Thyroid gland (tissue), 4 donors: ENCODE measurements around the gene PIK3R5. TPM values are rescaled to one million over a fixed set of nuclear protein-coding genes. Genes with fewer than 3 reads are reported as not detected.

Source experiments
- DNase-seq, 2 donors: peaks; one replicate each; pipeline ENCODE4 v3.0.0-alpha.2; 2019
- H3K27ac ChIP-seq, 3 donors: fragments of 200-600 bp; sonication (generic); 1 replicate in 2 of 3; 2 replicates in 1 of 3; pipeline ENCODE4 v1.5.1; 2016 to 2019; ENCODE audit warnings: mild to moderate bottlenecking in 1 of 3, moderate library complexity in 1 of 3
- H3K27me3 ChIP-seq: fragments of 200-600 bp; sonication (generic); one replicate; pipeline ENCODE4 v1.5.1; 2019
- H3K36me3 ChIP-seq, 2 donors: fragments of 200-600 bp; sonication (generic); one replicate each; pipeline ENCODE4 v1.5.1; 2016 to 2019
- H3K4me1 ChIP-seq, 2 donors: fragments of 200-600 bp; sonication (generic); one replicate each; pipeline ENCODE4 v1.5.1; 2017 to 2019
- H3K4me3 ChIP-seq, 3 donors: fragments of 200-600 bp; sonication (generic); replicated peaks in 1 of 3; 1 replicate in 2 of 3; 2 replicates in 1 of 3; pipeline ENCODE4 v1.5.1; 2016; ENCODE audit warnings: mild to moderate bottlenecking in 1 of 3
- H3K9me3 ChIP-seq: fragments of 200-600 bp; sonication (generic); one replicate; pipeline ENCODE4 v1.5.1; 2017
- CTCF ChIP-seq, 6 experiments: fragments of 200-600 bp in 3 of 6; fragments of 450-650 bp in 3 of 6; sonication (generic) in 3 of 6; IDR thresholded peaks; one replicate each; pipeline ENCODE4 v1.5.1; 2016 to 2019; ENCODE audit warnings: antibody characterized with exemption in 6 of 6, mild to moderate bottlenecking in 2 of 6, inconsistent platforms in 1 of 6, moderate library complexity in 1 of 6
- POLR2A ChIP-seq, 2 donors: fragments of 450-650 bp; IDR thresholded peaks; one replicate each; pipeline ENCODE4 v1.6.1; 2017; ENCODE audit warnings: antibody characterized with exemption in 2 of 2, mild to moderate bottlenecking in 2 of 2, moderate library complexity in 1 of 2
- WGBS, 2 donors: methylation state at CpG; one replicate each; pipeline ENCODE4 v1.1.5; 2017; 5-methylcytosine and 5-hydroxymethylcytosine counted together
- intact Hi-C: fragments of 100-400 bp; cut with DNase I; formaldehyde crosslinking; loops from one replicate; pipeline ENCODE4 v1.15.1; 2023
- total RNA-seq, 4 donors: library from RNA; depleted of rRNA; stranded (reverse); fragments of >200 nt; gene quantifications; one replicate each; pipeline ENCODE4 v1.2.3, GENCODE V29; 2016

Gene PIK3R5
- total RNA-seq, 4 donors from 2014 or later, result 2.3 to 10.6 (median 5.1) TPM

GRCh38 chr17:8843344-8843743 is 122.2 kb downstream of the PIK3R5 start:
- H3K4me3 ChIP-seq, result no peak overlapping the region
- no peak overlapping the region for H3K27ac ChIP-seq
- peaks cover 5 to 16% of the 10 kb centered on the region in 2 donors for H3K4me1 ChIP-seq
- DNase-seq, result no peak
- intact Hi-C loops, result no loop called here
- 6 to 14% methylated on average over 2 of the region's 2 CpGs for WGBS, 2 donors
- TF ChIP-seq POLR2A (IDR thresholded peaks at IDR 0.05) (no peak), CTCF (IDR thresholded peaks at IDR 0.05) (no peak)
- H3K9me3 ChIP-seq, result no peaks in the 10 kb centered on the region
- H3K36me3 ChIP-seq, result no peaks in the 10 kb centered on the region
- H3K27me3 ChIP-seq, result no peaks in the 10 kb centered on the region

GRCh38 chr17:8841844-8842243 is 123.7 kb downstream of the PIK3R5 start:
- Histone ChIP-seq H3K27me3 (no peaks in the 10 kb centered on the region), H3K4me3 (no peak overlapping the region), H3K27ac (no peak overlapping the region), H3K4me1 (peaks cover 9 to 23% of the 10 kb centered on the region in 2 donors), H3K9me3 (no peaks in the 10 kb centered on the region), H3K36me3 (no peaks in the 10 kb centered on the region)
- WGBS, 2 donors, result 75 to 85% methylated on average over 4 of the region's 4 CpGs
- TF ChIP-seq CTCF (IDR thresholded peaks at IDR 0.05), result no peak
- TF ChIP-seq POLR2A (IDR thresholded peaks at IDR 0.05), result no peak
- no peak for DNase-seq
- intact Hi-C loops, result no loop called here

- no peaks in the 10 kb centered on the region for H3K27me3 ChIP-seq
- DNase-seq, result no peak
- no peak overlapping the region for H3K27ac ChIP-seq
- H3K36me3 ChIP-seq, result no peaks in the 10 kb centered on the region
- intact Hi-C loops, result no loop called here
- no peaks in the 10 kb centered on the region for H3K9me3 ChIP-seq
- 62 to 71% methylated on average over 11 of the region's 11 CpGs for WGBS, 2 donors
- TF ChIP-seq POLR2A (IDR thresholded peaks at IDR 0.05) (no peak), CTCF (IDR thresholded peaks at IDR 0.05) (no peak)
- H3K4me1 ChIP-seq, result peaks cover 9 to 23% of the 10 kb centered on the region in 2 donors
- no peak overlapping the region for H3K4me3 ChIP-seq
Measured at GRCh38 chr17:8839410-8839935, 126.0 kb downstream of the PIK3R5 start.

- H3K9me3 ChIP-seq, result no peaks in the 10 kb centered on the region
- DNase-seq, result no peak
- H3K4me1 ChIP-seq, result peaks cover 9 to 19% of the 10 kb centered on the region in 2 donors
- H3K27ac ChIP-seq, result no peak overlapping the region
- no peaks in the 10 kb centered on the region for H3K36me3 ChIP-seq
- no peak overlapping the region for H3K4me3 ChIP-seq
- H3K27me3 ChIP-seq, result no peaks in the 10 kb centered on the region
- TF ChIP-seq POLR2A (IDR thresholded peaks at IDR 0.05), result no peak
- TF ChIP-seq CTCF (IDR thresholded peaks at IDR 0.05), result no peak
- WGBS, 2 donors, result 94 to 96% methylated on average over 9 to 10 of the region's 12 CpGs
- intact Hi-C loops, result no loop called here
Measured at GRCh38 chr17:8838551-8839095, 126.9 kb downstream of the PIK3R5 start.

- WGBS, 2 donors, result 27 to 30% methylated on average over 6 to 8 of the region's 8 CpGs
- peak; percentile 76 to 81 for DNase-seq
- H3K36me3 ChIP-seq, result no peaks in the 10 kb centered on the region
- intact Hi-C loops, result no loop called here
- H3K4me1 ChIP-seq, result peaks cover 4 to 9% of the 10 kb centered on the region in 2 donors
- no peak overlapping the region for H3K4me3 ChIP-seq
- TF ChIP-seq CTCF (IDR thresholded peaks at IDR 0.05) (no peak), POLR2A (IDR thresholded peaks at IDR 0.05) (no peak)
- H3K27me3 ChIP-seq, result no peaks in the 10 kb centered on the region
- H3K9me3 ChIP-seq, result no peaks in the 10 kb centered on the region
- no peak overlapping the region for H3K27ac ChIP-seq
Measured at GRCh38 chr17:8837563-8838075, 127.9 kb downstream of the PIK3R5 start.
